ENCODE measurements around the gene HBE1. TPM values are rescaled to one million over a fixed set of nuclear protein-coding genes. Genes with fewer than 3 reads are reported as not detected.

Gene HBE1
- total RNA-seq, 4 donors from 2014 or later, result not detected

DNA sequence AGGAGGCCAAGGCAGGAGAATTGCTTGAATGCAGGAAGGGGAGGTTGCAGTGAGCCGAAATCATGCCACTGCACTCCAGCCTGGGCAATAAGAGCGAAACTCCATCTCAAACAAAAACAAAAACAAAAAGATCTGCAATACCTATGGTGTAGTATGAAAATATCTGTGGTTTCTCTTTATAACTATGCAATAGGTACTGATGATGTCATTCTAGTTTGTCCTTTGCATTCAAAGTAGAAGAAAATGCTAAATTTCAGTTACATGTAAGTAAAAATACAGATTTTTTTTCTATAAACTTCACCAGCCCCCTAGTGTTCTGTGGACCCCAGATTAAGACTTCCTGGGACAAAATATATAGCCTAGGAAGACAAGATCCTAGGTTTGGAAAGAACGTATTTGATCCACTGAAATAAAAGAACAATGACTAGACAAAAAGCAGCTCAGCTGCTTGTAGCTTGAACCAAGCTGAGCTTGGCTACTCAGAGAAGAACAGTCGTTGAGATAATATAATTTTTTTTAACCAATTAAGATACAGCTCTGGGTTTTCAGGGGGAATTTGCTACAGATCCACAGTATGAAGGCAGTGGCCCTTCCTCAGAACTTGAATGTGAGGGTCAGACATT is 2.8 kb upstream of the HBE1 start:
- Histone ChIP-seq H3K9me3 (no peaks in the 10 kb centered on the region), H3K27me3 (no peaks in the 10 kb centered on the region), H3K27ac (replicated peaks in 1 of 4) (no peak overlapping the region), H3K36me3 (no peaks in the 10 kb centered on the region), H3K4me3 (no peak overlapping the region), H3K4me1 (no peaks in the 10 kb centered on the region)
- DNase-seq (ENCODE audit: extremely low spot score), result no peak
- 72% methylated on average over 4 of the region's 4 CpGs for WGBS
- TF ChIP-seq POLR2A (IDR thresholded peaks at IDR 0.05; ENCODE audit: low read depth), result no peak
- intact Hi-C loops (cut with DNase I), result no loop called here

DNA sequence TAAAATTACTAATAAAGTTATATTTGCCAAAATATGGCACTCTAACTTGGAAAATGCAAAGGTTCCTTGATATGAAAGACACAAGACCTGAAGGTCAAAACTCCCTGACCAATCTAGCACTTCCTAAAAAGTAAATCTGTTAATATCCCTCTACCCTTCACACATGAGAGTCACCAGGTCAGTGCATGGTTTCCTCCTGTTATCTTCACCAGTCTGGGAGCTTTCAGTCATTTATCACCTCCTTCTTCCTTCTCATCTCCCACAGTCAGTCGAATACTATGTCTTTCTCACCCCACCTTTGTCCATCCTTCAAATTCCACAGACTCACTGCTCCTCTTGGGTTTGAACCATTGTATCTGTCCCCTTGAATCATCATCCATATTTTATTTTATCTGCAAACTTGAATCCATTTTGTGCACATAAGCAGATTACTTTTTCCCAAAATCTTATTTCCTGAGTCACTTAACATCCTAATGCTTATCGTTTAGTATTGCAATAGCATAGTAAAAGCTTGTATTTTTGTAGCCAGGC is 2.6 kb downstream of the HBE1 start:
- Histone ChIP-seq H3K27ac (replicated peaks in 1 of 4) (no peak overlapping the region), H3K9me3 (no peaks in the 10 kb centered on the region), H3K36me3 (no peaks in the 10 kb centered on the region), H3K4me3 (no peak overlapping the region), H3K27me3 (no peaks in the 10 kb centered on the region), H3K4me1 (no peaks in the 10 kb centered on the region)
- no peak for DNase-seq (ENCODE audit: extremely low spot score)
- intact Hi-C loops (cut with DNase I), result no loop called here
- WGBS, result 79% methylated on average over 2 of the region's 2 CpGs
- TF ChIP-seq EP300 (IDR thresholded peaks at IDR 0.05) (no peak), POLR2AphosphoS5 (IDR thresholded peaks at IDR 0.05) (no peak), POLR2A (IDR thresholded peaks at IDR 0.05; ENCODE audit: low read depth) (no peak)
- TF ChIP-seq, protein P1, sequence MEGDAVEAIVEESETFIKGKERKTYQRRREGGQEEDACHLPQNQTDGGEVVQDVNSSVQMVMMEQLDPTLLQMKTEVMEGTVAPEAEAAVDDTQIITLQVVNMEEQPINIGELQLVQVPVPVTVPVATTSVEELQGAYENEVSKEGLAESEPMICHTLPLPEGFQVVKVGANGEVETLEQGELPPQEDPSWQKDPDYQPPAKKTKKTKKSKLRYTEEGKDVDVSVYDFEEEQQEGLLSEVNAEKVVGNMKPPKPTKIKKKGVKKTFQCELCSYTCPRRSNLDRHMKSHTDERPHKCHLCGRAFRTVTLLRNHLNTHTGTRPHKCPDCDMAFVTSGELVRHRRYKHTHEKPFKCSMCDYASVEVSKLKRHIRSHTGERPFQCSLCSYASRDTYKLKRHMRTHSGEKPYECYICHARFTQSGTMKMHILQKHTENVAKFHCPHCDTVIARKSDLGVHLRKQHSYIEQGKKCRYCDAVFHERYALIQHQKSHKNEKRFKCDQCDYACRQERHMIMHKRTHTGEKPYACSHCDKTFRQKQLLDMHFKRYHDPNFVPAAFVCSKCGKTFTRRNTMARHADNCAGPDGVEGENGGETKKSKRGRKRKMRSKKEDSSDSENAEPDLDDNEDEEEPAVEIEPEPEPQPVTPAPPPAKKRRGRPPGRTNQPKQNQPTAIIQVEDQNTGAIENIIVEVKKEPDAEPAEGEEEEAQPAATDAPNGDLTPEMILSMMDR (IDR thresholded peaks at IDR 0.05), result no peak

DNA sequence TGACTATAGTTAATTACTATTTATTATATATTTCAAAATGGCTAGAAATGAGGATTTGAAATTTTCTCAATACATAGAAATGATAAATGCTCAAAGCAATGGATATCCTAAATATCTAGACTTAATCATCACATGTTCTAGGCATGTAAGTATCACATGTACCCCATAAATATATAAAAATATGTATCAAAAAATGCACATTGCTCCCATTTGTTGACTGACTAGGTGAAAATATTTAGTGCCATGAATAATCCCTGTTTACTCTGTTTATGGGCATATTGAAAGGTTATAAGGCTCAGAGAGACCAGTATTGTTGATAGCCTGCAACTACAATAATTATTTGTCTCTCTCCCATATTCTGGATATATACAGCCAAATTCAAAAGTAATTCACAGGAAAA is 3.1 kb downstream of the HBE1 start:
- intact Hi-C loops (cut with DNase I), result no loop called here
- no peaks in the 10 kb centered on the region for H3K36me3 ChIP-seq
- no peak for TF ChIP-seq POLR2A (IDR thresholded peaks at IDR 0.05; ENCODE audit: low read depth)
- TF ChIP-seq EP300 (IDR thresholded peaks at IDR 0.05), result no peak
- no peak for TF ChIP-seq POLR2AphosphoS5 (IDR thresholded peaks at IDR 0.05)
- TF ChIP-seq, protein P1 (IDR thresholded peaks at IDR 0.05), result no peak
- no peak overlapping the region for H3K27ac ChIP-seq (replicated peaks in 1 of 4)
- no peaks in the 10 kb centered on the region for H3K4me1 ChIP-seq
- no peaks in the 10 kb centered on the region for H3K9me3 ChIP-seq
- H3K27me3 ChIP-seq, result no peaks in the 10 kb centered on the region
- no peak overlapping the region for H3K4me3 ChIP-seq
- no peak for DNase-seq (ENCODE audit: extremely low spot score)

DNA sequence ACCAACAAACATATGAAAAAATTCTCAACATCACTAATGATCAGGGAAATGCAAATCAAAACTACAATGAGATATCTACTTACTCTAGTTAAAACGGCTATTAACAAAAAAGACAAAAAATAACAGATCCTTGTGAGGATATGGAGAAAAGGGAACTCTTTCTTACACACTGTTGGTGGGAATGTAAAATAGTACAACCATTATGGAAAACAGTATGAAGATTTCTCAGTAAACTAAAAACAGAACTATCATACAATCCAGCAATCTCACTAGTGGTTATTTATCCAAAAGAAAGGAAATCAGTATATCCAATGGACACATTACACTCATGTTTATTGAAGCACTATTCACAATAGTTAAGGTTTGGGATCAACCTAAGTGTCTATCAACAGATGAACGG is 3.9 kb downstream of the HBE1 start:
- H3K4me3 ChIP-seq, result no peak overlapping the region
- no peaks in the 10 kb centered on the region for H3K36me3 ChIP-seq
- DNase-seq (ENCODE audit: extremely low spot score), result no peak
- no peaks in the 10 kb centered on the region for H3K4me1 ChIP-seq
- 40% methylated on average over 2 of the region's 2 CpGs for WGBS
- intact Hi-C loops (cut with DNase I), result no loop called here
- H3K27me3 ChIP-seq, result no peaks in the 10 kb centered on the region
- no peak overlapping the region for H3K27ac ChIP-seq (replicated peaks in 1 of 4)
- TF ChIP-seq POLR2AphosphoS5 (IDR thresholded peaks at IDR 0.05) (no peak), POLR2A (IDR thresholded peaks at IDR 0.05; ENCODE audit: low read depth) (no peak), EP300 (IDR thresholded peaks at IDR 0.05) (no peak)
- TF ChIP-seq, protein P1 (IDR thresholded peaks at IDR 0.05), result no peak
- no peaks in the 10 kb centered on the region for H3K9me3 ChIP-seq

DNA sequence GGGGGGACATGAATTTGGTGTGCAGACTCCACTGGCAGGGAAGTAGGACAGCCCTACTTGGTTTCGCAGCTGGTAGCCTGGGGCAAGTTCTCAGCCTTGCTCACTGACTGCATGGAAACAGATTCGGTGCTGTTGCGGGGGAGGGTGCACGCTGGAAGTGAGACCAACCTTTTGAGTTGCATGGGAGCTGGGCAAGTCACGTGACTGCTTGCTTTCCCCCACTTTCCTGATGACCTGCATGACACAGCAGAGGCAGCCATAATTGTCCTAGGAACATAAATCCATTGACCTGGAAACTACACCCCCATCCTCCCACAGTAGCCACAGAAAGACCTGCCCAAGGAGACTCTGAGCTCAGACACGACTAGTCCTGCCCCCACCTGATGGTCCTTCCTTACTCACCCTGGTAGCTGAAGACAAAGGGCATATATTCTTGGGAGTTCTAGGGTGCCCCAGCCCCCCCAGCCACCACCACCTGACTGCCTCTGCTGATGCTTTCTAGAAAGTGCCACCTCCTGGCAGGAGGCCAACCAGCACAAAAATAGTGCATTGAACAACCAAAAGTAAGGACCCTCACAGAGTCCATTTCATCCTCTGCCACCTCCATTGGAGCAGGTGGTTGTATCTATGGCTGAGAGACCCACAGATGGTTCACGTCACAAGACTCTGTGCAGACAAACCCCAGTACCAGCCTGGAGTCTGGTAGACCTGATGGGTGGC is 11.0 kb downstream of the HBE1 start:
- WGBS, result 73% methylated on average over 7 of the region's 7 CpGs
- H3K36me3 ChIP-seq, result no peaks in the 10 kb centered on the region
- no peaks in the 10 kb centered on the region for H3K27me3 ChIP-seq
- DNase-seq (ENCODE audit: extremely low spot score), result no peak
- H3K27ac ChIP-seq (replicated peaks in 1 of 4), result no peak overlapping the region
- H3K9me3 ChIP-seq, result no peaks in the 10 kb centered on the region
- no peaks in the 10 kb centered on the region for H3K4me1 ChIP-seq
- TF ChIP-seq, protein P1 (IDR thresholded peaks at IDR 0.05), result no peak
- no peak for TF ChIP-seq EP300 (IDR thresholded peaks at IDR 0.05)
- TF ChIP-seq POLR2A (IDR thresholded peaks at IDR 0.05; ENCODE audit: low read depth), result no peak
- no peak for TF ChIP-seq POLR2AphosphoS5 (IDR thresholded peaks at IDR 0.05)
- intact Hi-C loops (cut with DNase I), result no loop called here
- no peak overlapping the region for H3K4me3 ChIP-seq
